Stimulated activated CD8-positive, alpha-beta memory T cell treated with anti-CD3 and anti-CD28 coated beads, Interleukin-12 subunit alpha, Interleukin-12 subunit beta, amount 100 ng/mL, for 24 hours (primary cell): Measurements from ENCODE around the gene COQ2.
"Not testable (repeated sequence)": the region's sequence is repeated elsewhere in the genome, so short reads cannot be mapped to it uniquely, and the experiment has no call there.

ENCODE experiments used
- DNase-seq: peaks from one replicate; pipeline ENCODE4 v3.0.0-alpha.2; 2020; ENCODE audit errors: extremely low read depth

COQ2 gene

GRCh38 chr4:83247415-83248357 lies 36.9 kb downstream of the COQ2 start:
- no peak for DNase-seq

DNA sequence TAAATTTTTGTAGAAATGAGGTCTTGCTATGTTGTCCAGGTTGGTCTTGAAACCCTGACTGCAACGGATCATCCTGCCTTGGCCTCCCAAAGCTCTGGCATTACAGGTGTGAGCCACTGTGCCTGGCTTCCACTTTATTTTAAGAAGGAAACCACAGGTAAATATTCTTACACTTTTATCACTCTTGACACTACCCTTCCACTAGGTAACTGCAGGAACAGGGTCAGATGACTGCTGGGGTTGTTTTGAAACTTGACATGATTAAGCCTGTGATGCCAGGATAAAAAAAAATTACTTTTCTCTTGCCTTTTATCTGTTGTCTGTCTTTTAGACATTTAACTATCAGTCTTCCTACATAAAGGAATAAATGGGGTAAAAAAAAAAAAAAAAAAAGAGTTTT lies 43.5 kb downstream of the COQ2 start:
- DNase-seq: no peak

- no peak for DNase-seq
Measured at GRCh38 chr4:83240379-83240875, 44.2 kb downstream of the COQ2 start.

DNA sequence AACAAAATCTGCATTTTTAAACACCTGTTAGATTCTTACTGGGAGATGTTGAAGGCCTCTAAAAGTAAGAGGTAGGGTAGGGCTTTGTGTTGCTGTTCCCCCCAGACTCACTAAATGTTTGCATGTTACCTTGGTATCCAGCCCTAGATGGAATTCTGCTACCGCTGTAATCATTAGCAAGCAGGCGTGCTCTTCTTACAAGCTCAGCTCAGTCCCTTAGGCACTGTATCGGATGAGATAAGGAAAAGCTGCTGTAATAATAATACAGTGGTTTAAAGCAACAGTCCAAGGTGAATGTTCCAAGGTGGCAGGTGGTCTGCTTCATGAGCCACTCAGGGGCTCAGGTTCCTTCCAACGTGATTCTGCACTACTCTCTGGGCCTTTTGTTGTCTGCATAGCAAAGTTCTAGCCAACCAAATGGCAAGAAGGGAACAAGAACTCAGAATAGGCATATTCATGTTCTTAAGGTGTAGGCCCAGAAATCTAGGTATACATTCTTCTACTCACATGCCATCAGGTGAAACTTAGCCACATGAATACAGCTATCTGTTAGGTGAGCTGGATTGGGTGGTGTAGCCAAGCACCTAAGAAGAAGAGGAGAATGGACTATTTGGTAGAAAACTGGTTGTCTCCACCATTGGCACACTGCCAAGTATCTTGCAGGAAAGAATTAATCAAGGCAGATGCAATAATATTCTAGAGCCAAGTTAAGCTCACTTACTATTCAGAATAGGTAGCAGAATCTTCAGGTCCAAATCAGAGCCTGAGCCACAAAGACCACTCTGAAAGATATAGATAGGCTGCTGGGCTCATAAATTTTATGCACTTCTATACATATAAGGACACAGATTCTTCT lies 46.0 kb downstream of the COQ2 start:
- DNase-seq: no peak

DNA sequence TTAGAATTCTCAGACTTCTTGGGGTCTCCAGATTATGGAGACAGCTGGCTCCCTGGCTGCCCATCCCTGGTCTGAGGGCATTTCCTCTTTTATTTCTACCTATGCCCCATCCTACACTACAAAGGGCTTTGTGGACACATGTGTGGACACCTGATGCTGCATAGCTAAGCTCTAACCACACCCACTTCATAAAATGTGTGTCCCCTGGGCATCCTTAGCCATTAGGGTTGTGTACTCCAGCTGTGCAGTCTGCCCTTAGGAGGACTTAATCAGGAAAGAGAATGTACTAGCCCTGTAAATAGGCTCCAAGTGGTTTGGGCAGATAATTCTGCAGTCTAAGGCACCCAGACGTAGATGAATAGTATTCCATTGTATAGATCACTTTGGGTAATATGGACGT lies 47.0 kb downstream of the COQ2 start:
- DNase-seq: no peak

DNA sequence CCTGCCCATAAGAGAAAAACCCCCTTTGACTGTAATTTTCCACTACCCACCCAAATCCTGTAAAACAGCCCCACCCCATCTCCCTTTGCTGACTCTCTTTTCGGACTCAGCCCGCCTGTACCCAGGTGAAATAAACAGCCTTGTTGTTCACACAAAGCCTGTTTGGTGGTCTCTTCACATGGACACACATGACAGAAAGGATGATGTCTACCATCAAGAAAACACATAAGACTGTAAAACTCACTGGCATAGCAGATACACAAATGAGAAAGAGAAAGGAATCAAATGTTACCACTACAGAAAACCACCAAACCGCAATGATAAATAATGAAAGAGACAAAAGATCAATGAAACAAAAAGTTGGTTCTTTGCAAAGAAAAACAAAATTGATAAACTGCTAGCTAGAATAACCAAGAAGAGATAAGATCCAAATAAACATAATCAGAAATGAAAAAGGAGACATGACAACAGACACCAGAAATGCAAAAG lies 48.9 kb downstream of the COQ2 start:
- DNase-seq: not testable (repeated sequence)

DNA sequence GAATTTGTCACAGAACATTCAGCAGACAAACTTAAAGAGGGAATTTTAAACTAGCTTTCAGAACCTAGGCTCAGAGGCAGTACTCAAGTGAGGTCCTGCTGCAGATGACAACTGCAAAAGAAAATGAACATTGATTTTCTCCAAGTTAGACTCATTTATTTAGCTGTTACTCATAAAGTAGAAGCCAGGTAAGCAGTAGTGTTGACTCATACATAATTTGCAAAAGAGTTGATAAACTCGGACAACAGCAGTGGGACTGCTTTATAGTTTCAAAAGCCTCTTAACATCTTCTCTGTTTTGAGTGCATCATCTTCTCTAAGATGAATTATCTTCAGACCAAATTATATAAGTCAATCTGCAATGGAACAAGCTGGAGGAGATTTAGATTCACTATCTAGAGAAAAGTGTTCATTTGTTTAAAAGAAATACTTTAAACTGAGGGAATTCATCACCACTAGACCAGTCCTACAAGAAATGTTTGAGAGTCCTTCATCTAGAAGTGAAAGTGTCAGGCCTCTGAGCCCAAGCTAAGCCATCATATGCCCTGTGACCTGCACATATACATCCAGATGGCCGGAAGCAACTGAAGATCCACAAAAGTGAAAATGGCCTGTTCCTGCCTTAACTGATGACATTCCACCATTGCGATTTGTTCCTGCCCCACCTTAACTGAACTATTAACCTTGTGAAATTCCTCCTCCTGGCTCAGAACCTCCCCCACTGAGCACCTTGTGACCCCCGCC lies 49.5 kb downstream of the COQ2 start:
- no peak for DNase-seq

DNA sequence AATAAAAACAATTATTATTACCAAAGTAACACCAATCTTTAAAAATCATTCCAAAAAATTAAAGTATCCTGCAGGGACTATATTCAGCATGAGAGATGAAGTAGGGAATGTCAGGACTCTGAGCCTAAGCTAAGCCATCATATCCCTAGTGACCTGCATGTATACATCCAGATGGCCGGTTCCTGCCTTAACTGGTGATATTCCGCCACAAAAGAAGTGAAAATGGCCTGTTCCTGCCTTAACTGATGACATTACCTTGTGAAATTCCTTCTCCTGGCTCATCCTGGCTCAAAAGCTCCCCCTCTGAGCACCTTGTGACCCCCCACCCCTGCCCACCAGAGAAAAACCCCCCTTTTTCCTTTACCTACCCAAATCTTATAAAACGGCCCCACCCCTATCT lies 50.2 kb downstream of the COQ2 start:
- not testable (repeated sequence) for DNase-seq

- DNase-seq: no peak
Measured at GRCh38 chr4:83232082-83232481, 52.5 kb downstream of the COQ2 start.

GRCh38 chr4:83231620-83232076 lies 53.0 kb downstream of the COQ2 start:
- no peak for DNase-seq

DNA sequence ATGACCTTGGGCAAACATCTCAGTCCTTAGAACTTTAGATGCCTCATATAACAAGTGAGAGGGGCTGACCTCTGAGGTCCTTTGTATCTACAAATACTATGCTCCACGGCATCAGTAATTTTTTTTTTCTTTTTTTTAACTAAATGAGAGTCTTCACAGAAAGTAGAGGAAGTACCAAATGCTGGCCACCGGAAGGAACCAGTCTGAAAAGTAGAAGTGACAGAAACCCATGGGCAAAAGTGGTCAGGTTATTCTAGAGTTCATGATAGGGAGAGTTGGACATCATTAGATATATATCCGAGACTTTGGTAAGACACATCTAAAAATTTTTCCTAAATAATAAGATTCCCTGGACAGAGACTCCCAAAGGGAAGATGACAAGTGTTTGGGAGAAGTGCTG lies 53.7 kb downstream of the COQ2 start:
- DNase-seq: no peak

GRCh38 chr4:83229791-83230190 lies 54.8 kb downstream of the COQ2 start:
- DNase-seq: no peak

DNA sequence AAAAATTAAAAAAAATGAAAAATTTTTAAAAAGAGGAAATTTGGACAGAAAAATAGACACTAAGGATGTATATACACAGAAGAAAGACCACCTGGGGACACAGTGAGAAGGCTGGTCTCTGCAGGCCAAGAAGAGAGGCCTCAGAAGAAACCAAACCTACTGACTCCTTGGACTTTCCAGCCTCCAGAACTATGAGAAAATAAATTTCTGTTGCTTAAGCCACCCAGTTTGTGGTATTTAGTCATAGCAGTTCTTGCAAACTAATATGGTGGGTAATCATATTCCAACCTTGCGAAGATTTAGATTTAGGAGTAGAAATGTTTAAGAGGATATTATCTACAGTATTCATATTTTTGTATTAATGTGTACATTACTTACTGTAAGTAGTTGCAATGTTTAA lies 56.4 kb downstream of the COQ2 start:
- no peak for DNase-seq

GRCh38 chr4:83224502-83225197 lies 59.9 kb downstream of the COQ2 start:
- DNase-seq: no peak

- no peak for DNase-seq
Measured at GRCh38 chr4:83223781-83224180, 60.8 kb downstream of the COQ2 start.

DNA sequence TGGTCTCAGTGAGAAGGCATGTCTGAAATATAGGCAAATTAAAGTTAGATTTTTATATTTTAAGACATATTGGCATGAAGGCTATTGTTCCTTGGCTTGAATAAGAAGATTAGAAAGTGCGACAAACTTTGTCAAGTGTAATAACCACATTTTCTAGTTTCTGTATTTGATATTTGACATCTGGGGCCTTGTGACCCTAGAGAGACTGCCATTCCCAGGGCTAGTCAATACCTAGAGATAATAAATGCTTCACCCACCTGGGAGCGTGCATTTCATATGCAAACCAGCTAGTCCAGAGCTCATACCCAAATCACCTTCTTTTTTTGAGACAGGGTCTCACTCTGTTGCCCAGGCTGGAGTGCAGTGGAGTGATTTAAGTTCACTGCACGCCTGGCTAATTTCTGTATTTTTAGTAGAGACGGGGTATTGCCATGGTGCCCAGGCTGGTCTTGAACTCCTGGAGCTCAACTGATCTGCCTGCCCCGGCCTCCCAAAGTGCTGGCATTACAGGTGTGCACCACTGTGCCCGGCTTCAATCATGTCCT lies 62.6 kb downstream of the COQ2 start:
- DNase-seq: no peak

GRCh38 chr4:83219344-83220331 lies 65.0 kb downstream of the COQ2 start:
- DNase-seq: peak; percentile 26

GRCh38 chr4:83217721-83218522 lies 66.7 kb downstream of the COQ2 start:
- peak; percentile 27 for DNase-seq
